ENCODE results near the gene MCM8. TPM values are rescaled to one million over a fixed set of nuclear protein-coding genes. Genes with fewer than 3 reads are reported as not detected.
A peak's percentile ranks its signal among the peaks of the same experiment; 100 is the strongest.
"Not testable (repeated sequence)": the region's sequence is repeated elsewhere in the genome, so short reads cannot be mapped to it uniquely, and the experiment has no call there.

MCM8 gene
- total RNA-seq, 2 experiments from 2014 or later, result 46.6 to 47.8 TPM

GRCh38 chr20:6028818-6029217 lies 78.4 kb downstream of the MCM8 start:
- no peak for ATAC-seq

GRCh38 chr20:6029538-6029937 lies 79.1 kb downstream of the MCM8 start:
- Mint-ChIP-seq H3K27ac (no peak overlapping the region), H3K27me3 (no peaks in the 10 kb centered on the region), H3K9me3 (no peaks in the 10 kb centered on the region), H3K4me3 (no peak overlapping the region), H3K36me3 (ENCODE audit: low read depth) (peaks cover 46% of the 10 kb centered on the region), H3K4me1 (ENCODE audit: low read depth) (peaks cover 39% of the 10 kb centered on the region)
- no peak for TF ChIP-seq CTCF (IDR thresholded peaks at IDR 0.05)
- CTCF ChIA-PET, result interaction anchor here (1.8 kb wide), 1 partner anchor 9 kb away, joined by 9 read pairs; no protein-coding TSS in a partner anchor
- DNase-seq (no peak), ATAC-seq (no peak)
- intact Hi-C loops (cut with micrococcal nuclease), result no loop called here
- POLR2A ChIA-PET, result no interaction called here

More at GRCh38 chr20:6028818-6029217, 78.4 kb downstream of the MCM8 start:
- Mint-ChIP-seq H3K27me3 (no peaks in the 10 kb centered on the region), H3K27ac (no peak overlapping the region), H3K4me3 (no peak overlapping the region), H3K9me3 (no peaks in the 10 kb centered on the region), H3K36me3 (ENCODE audit: low read depth) (peaks cover 47% of the 10 kb centered on the region), H3K4me1 (ENCODE audit: low read depth) (peaks cover 36% of the 10 kb centered on the region)
- DNase-seq, result no peak
- ChIA-PET CTCF (interaction anchor here (1.8 kb wide), 1 partner anchor 10 kb away, joined by 9 read pairs; no protein-coding TSS in a partner anchor), POLR2A (no interaction called here)
- TF ChIP-seq CTCF (IDR thresholded peaks at IDR 0.05), result no peak
- intact Hi-C loops (cut with micrococcal nuclease), result no loop called here

- H3K27me3 Mint-ChIP-seq, result no peaks in the 10 kb centered on the region
- intact Hi-C loops (cut with micrococcal nuclease), result no loop called here
- DNase-seq, result no peak
- peaks cover 37% of the 10 kb centered on the region for H3K4me1 Mint-ChIP-seq (ENCODE audit: low read depth)
- H3K9me3 Mint-ChIP-seq, result no peaks in the 10 kb centered on the region
- no peak for TF ChIP-seq CTCF (IDR thresholded peaks at IDR 0.05)
- H3K36me3 Mint-ChIP-seq (ENCODE audit: low read depth), result peaks cover 40% of the 10 kb centered on the region
- H3K4me3 Mint-ChIP-seq, result no peak overlapping the region
- no peak for ATAC-seq
- CTCF ChIA-PET, result interaction anchor here (0.6 kb wide), 1 partner anchor 16 kb away, joined by 3 read pairs; no protein-coding TSS in a partner anchor
- POLR2A ChIA-PET, result interaction anchor here (0.6 kb wide), 4 partner anchors 11 to 139 kb away, joined by 3 to 5 read pairs (median 4); no protein-coding TSS in a partner anchor
- no peak overlapping the region for H3K27ac Mint-ChIP-seq
Observed at GRCh38 chr20:6030453-6031080, 80.1 kb downstream of the MCM8 start.

- intact Hi-C loops (cut with micrococcal nuclease); H3K9me3 Mint-ChIP-seq; DNase-seq; ATAC-seq; CTCF ChIA-PET; H3K27me3 Mint-ChIP-seq; H3K4me3 Mint-ChIP-seq: not testable (repeated sequence)
- peaks cover 25% of the 10 kb centered on the region for H3K4me1 Mint-ChIP-seq (ENCODE audit: low read depth)
- H3K27ac Mint-ChIP-seq, result peak overlapping the region; percentile 42
- POLR2A ChIA-PET, result interaction anchor here (0.6 kb wide), 1 partner anchor 124 kb away, joined by 3 read pairs; no protein-coding TSS in a partner anchor
- peaks cover 35% of the 10 kb centered on the region for H3K36me3 Mint-ChIP-seq (ENCODE audit: low read depth)
Observed at GRCh38 chr20:6032907-6033306, 82.5 kb downstream of the MCM8 start.

GRCh38 chr20:6034134-6034969 lies 83.9 kb downstream of the MCM8 start:
- peaks cover 35% of the 10 kb centered on the region for H3K36me3 Mint-ChIP-seq (ENCODE audit: low read depth)
- peaks cover 18% of the 10 kb centered on the region for H3K4me1 Mint-ChIP-seq (ENCODE audit: low read depth)
- TF ChIP-seq CTCF (IDR thresholded peaks at IDR 0.05), result no peak
- no peaks in the 10 kb centered on the region for H3K9me3 Mint-ChIP-seq
- no peak overlapping the region for H3K4me3 Mint-ChIP-seq
- intact Hi-C loops (cut with micrococcal nuclease), result no loop called here
- CTCF ChIA-PET, result no interaction called here
- no peaks in the 10 kb centered on the region for H3K27me3 Mint-ChIP-seq
- POLR2A ChIA-PET, result no interaction called here
- no peak for DNase-seq
- H3K27ac Mint-ChIP-seq, result peak overlapping the region; percentile 62
- no peak for ATAC-seq
